Measurements from ENCODE around the gene TMEM248.
"Not testable (repeated sequence)": the region's sequence is repeated elsewhere in the genome, so short reads cannot be mapped to it uniquely, and the experiment has no call there.

- TF ChIP-seq E2F1 (CRISPR knock-in tag; IDR thresholded peaks at IDR 0.05); PRRX2 (CRISPR knock-in tag; IDR thresholded peaks at IDR 0.05); E2F4 (CRISPR knock-in tag; IDR thresholded peaks at IDR 0.05; ENCODE audit: borderline replicate concordance, low read depth); ATF2 (CRISPR knock-in tag; IDR thresholded peaks at IDR 0.05; ENCODE audit: borderline replicate concordance, low read depth); CTCF (IDR thresholded peaks at IDR 0.05); TP53 (CRISPR knock-in tag; IDR thresholded peaks at IDR 0.05); GABPB1 (CRISPR knock-in tag; IDR thresholded peaks at IDR 0.05); TEAD4 (CRISPR knock-in tag; IDR thresholded peaks at IDR 0.05); CREM (CRISPR knock-in tag; IDR thresholded peaks at IDR 0.05); AFF4 (CRISPR knock-in tag; IDR thresholded peaks at IDR 0.05; ENCODE audit: borderline replicate concordance); ZNF317 (CRISPR knock-in tag; IDR thresholded peaks at IDR 0.05; ENCODE audit: borderline replicate concordance, low read depth): not testable (repeated sequence)
- TF ChIP-seq MAX (CRISPR knock-in tag; IDR thresholded peaks at IDR 0.05) = peak; percentile 69
These were observed 75.6 kb downstream of the TMEM248 start, which contains the start of gene TYW1 for GRCh38 chr7:66996444-66997191.
